ENCODE measurements around the gene PEX19.

PEX19 gene

GRCh38 chr1:160228431-160228830 is 56.5 kb downstream of the PEX19 start:
- DNase-seq (ENCODE audit: low read depth in 1 of 2, low spot score in 1 of 2): no peak
- no peak overlapping the region for H3K4me3 ChIP-seq (replicated peaks; ENCODE audit: insufficient read depth, low read length)
- no peaks in the 10 kb centered on the region for H3K27me3 ChIP-seq (ENCODE audit: insufficient read depth, poor library complexity, severe bottlenecking)
- H3K27ac ChIP-seq (replicated peaks): no peak overlapping the region
- TF ChIP-seq SPI1 (IDR thresholded peaks at IDR 0.05; ENCODE audit: borderline replicate concordance, low read depth) (no peak), GABPA (IDR thresholded peaks at IDR 0.05; ENCODE audit: low read depth) (no peak), POLR2AphosphoS5 (IDR thresholded peaks at IDR 0.05; ENCODE audit: low read depth) (no peak)
- TF ChIP-seq, protein P1, sequence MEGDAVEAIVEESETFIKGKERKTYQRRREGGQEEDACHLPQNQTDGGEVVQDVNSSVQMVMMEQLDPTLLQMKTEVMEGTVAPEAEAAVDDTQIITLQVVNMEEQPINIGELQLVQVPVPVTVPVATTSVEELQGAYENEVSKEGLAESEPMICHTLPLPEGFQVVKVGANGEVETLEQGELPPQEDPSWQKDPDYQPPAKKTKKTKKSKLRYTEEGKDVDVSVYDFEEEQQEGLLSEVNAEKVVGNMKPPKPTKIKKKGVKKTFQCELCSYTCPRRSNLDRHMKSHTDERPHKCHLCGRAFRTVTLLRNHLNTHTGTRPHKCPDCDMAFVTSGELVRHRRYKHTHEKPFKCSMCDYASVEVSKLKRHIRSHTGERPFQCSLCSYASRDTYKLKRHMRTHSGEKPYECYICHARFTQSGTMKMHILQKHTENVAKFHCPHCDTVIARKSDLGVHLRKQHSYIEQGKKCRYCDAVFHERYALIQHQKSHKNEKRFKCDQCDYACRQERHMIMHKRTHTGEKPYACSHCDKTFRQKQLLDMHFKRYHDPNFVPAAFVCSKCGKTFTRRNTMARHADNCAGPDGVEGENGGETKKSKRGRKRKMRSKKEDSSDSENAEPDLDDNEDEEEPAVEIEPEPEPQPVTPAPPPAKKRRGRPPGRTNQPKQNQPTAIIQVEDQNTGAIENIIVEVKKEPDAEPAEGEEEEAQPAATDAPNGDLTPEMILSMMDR (IDR thresholded peaks at IDR 0.05; ENCODE audit: insufficient read depth, low read length): no peak
- TF ChIP-seq, protein P2, sequence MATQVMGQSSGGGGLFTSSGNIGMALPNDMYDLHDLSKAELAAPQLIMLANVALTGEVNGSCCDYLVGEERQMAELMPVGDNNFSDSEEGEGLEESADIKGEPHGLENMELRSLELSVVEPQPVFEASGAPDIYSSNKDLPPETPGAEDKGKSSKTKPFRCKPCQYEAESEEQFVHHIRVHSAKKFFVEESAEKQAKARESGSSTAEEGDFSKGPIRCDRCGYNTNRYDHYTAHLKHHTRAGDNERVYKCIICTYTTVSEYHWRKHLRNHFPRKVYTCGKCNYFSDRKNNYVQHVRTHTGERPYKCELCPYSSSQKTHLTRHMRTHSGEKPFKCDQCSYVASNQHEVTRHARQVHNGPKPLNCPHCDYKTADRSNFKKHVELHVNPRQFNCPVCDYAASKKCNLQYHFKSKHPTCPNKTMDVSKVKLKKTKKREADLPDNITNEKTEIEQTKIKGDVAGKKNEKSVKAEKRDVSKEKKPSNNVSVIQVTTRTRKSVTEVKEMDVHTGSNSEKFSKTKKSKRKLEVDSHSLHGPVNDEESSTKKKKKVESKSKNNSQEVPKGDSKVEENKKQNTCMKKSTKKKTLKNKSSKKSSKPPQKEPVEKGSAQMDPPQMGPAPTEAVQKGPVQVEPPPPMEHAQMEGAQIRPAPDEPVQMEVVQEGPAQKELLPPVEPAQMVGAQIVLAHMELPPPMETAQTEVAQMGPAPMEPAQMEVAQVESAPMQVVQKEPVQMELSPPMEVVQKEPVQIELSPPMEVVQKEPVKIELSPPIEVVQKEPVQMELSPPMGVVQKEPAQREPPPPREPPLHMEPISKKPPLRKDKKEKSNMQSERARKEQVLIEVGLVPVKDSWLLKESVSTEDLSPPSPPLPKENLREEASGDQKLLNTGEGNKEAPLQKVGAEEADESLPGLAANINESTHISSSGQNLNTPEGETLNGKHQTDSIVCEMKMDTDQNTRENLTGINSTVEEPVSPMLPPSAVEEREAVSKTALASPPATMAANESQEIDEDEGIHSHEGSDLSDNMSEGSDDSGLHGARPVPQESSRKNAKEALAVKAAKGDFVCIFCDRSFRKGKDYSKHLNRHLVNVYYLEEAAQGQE (IDR thresholded peaks at IDR 0.05; ENCODE audit: insufficient replicate concordance, low read depth): no peak

DNA sequence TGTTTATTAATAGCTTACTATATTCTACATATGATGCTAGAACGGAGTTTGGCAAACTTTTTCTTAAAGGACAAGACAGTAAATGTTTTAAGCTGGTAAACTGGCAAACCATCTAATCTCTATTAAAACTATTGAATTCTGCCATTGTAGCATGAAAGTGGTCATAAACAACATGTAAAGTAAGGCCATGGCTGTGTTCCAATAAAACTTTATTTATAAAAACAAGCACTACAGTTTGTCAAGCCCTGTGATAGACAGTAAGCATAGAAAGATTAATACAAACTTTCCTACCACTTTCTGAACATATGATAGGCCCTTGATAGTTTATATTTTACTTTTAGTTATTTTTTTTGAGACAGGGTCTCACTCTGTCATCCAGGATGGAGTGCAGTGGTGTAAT is 57.4 kb downstream of the PEX19 start:
- no peak for DNase-seq (ENCODE audit: low read depth in 1 of 2, low spot score in 1 of 2)
- H3K27ac ChIP-seq (replicated peaks): no peak overlapping the region
- H3K27me3 ChIP-seq (ENCODE audit: insufficient read depth, poor library complexity, severe bottlenecking): no peaks in the 10 kb centered on the region
- no peak overlapping the region for H3K4me3 ChIP-seq (replicated peaks; ENCODE audit: insufficient read depth, low read length)
- TF ChIP-seq POLR2AphosphoS5 (IDR thresholded peaks at IDR 0.05; ENCODE audit: low read depth) (no peak), GABPA (IDR thresholded peaks at IDR 0.05; ENCODE audit: low read depth) (no peak), SPI1 (IDR thresholded peaks at IDR 0.05; ENCODE audit: borderline replicate concordance, low read depth) (no peak)
- TF ChIP-seq, protein P2 (IDR thresholded peaks at IDR 0.05; ENCODE audit: insufficient replicate concordance, low read depth): no peak
- TF ChIP-seq, protein P1 (IDR thresholded peaks at IDR 0.05; ENCODE audit: insufficient read depth, low read length): no peak

GRCh38 chr1:160227034-160227433 is 57.9 kb downstream of the PEX19 start:
- TF ChIP-seq GABPA (IDR thresholded peaks at IDR 0.05; ENCODE audit: low read depth) (no peak), SPI1 (IDR thresholded peaks at IDR 0.05; ENCODE audit: borderline replicate concordance, low read depth) (no peak), POLR2AphosphoS5 (IDR thresholded peaks at IDR 0.05; ENCODE audit: low read depth) (no peak)
- TF ChIP-seq, protein P2 (IDR thresholded peaks at IDR 0.05; ENCODE audit: insufficient replicate concordance, low read depth): no peak
- TF ChIP-seq, protein P1 (IDR thresholded peaks at IDR 0.05; ENCODE audit: insufficient read depth, low read length): no peak
- H3K27ac ChIP-seq (replicated peaks): no peak overlapping the region
- DNase-seq (ENCODE audit: low read depth in 1 of 2, low spot score in 1 of 2): no peak
- H3K4me3 ChIP-seq (replicated peaks; ENCODE audit: insufficient read depth, low read length): no peak overlapping the region
- no peaks in the 10 kb centered on the region for H3K27me3 ChIP-seq (ENCODE audit: insufficient read depth, poor library complexity, severe bottlenecking)

Measured in HL-60 (cell line).